HEK293 (cell line): ENCODE data around the gene TNFAIP8.

Source experiments
- CTCF ChIA-PET: fragments of 350-600 bp; formaldehyde crosslinking; extraction: SDS; loops from one replicate; lab custom pipeline; 2021; ENCODE audit warnings: antibody characterized with exemption; lab: Yijun Ruan, JAX
- POLR2A ChIA-PET: fragments of 300-600 bp; formaldehyde crosslinking; extraction: SDS; loops from one replicate; lab custom pipeline; 2020; ENCODE audit warnings: antibody characterized with exemption, inconsistent platforms; lab: Yijun Ruan, JAX
- H3K27ac ChIP-seq: fragments of 200-500 bp; sonication (Bioruptor generic); 2 replicates; pipeline ENCODE4 v1.5.1; 2014; ENCODE audit warnings: low read depth, low read length, control low read depth, inconsistent platforms; ENCODE audit errors: extremely low read depth
- H3K36me3 ChIP-seq, 2 experiments: fragments of 200-500 bp in 1 of 2; sonication (Bioruptor generic) in 1 of 2; 1 replicate in 1 of 2; 2 replicates in 1 of 2; pipeline ENCODE4 v1.5.1; 2014 to 2017; ENCODE audit warnings: inconsistent platforms in 2 of 2, low read length in 2 of 2; ENCODE audit not compliant: control insufficient read depth in 2 of 2, insufficient read depth in 1 of 2
- H3K4me1 ChIP-seq: fragments of 200-500 bp; sonication (Bioruptor generic); 2 replicates; pipeline ENCODE4 v1.5.1; 2014; ENCODE audit warnings: mild to moderate bottlenecking, low read length, inconsistent platforms; ENCODE audit not compliant: control insufficient read depth, insufficient read depth
- H3K4me3 ChIP-seq: 2 replicates; pipeline ENCODE4 v1.5.1; 2011; ENCODE audit warnings: low read depth, mild to moderate bottlenecking, control low read depth, low read length, moderate library complexity
- H3K9me3 ChIP-seq: fragments of 200-500 bp; sonication (Bioruptor generic); 2 replicates; pipeline ENCODE4 v1.5.1; 2014; ENCODE audit warnings: low read depth, low read length, inconsistent platforms; ENCODE audit not compliant: control insufficient read depth, insufficient read depth
- FEZF1 ChIP-seq: fragments of 450-650 bp; formaldehyde crosslinking; IDR thresholded peaks from 2 replicates; pipeline ENCODE4 v1.5.1; 2016; ENCODE audit warnings: missing biosample characterization, missing genetic modification characterization
- IKZF3 ChIP-seq: fragments of 450-650 bp; IDR thresholded peaks from 2 replicates; pipeline ENCODE4 v1.5.0; 2018; ENCODE audit warnings: missing biosample characterization, mild to moderate bottlenecking, missing genetic modification characterization, moderate library complexity
- PRDM1 ChIP-seq: fragments of 450-650 bp; formaldehyde crosslinking; IDR thresholded peaks from 2 replicates; pipeline ENCODE4; 2016; ENCODE audit warnings: missing biosample characterization, missing genetic modification characterization
- TRIM28 ChIP-seq: IDR thresholded peaks from 2 replicates; pipeline ENCODE4 v1.6.1; 2011; ENCODE audit warnings: low read length, control low read depth, borderline replicate concordance
- WT1 ChIP-seq: fragments of 450-650 bp; formaldehyde crosslinking; IDR thresholded peaks from 2 replicates; pipeline ENCODE4 v1.5.1; 2016; ENCODE audit warnings: missing biosample characterization, missing genetic modification characterization
- ZBTB17 ChIP-seq: fragments of 450-650 bp; formaldehyde crosslinking; IDR thresholded peaks from 2 replicates; pipeline ENCODE4 v1.5.1; 2016; ENCODE audit warnings: missing biosample characterization, missing genetic modification characterization
- ZBTB8A ChIP-seq: fragments of 450-650 bp; formaldehyde crosslinking; IDR thresholded peaks from 2 replicates; pipeline ENCODE4 v1.5.1; 2016; ENCODE audit warnings: missing biosample characterization, missing genetic modification characterization
- ZEB2 ChIP-seq: fragments of 450-650 bp; formaldehyde crosslinking; IDR thresholded peaks from 2 replicates; pipeline ENCODE4 v1.5.1; 2016; ENCODE audit warnings: missing biosample characterization, missing genetic modification characterization
- ZNF10 ChIP-seq: fragments of 450-650 bp; formaldehyde crosslinking; IDR thresholded peaks from 2 replicates; pipeline ENCODE4 v1.5.1; 2017; ENCODE audit warnings: missing biosample characterization, missing genetic modification characterization
- ZNF221 ChIP-seq: fragments of 450-650 bp; formaldehyde crosslinking; IDR thresholded peaks from 2 replicates; pipeline ENCODE4 v1.5.1; 2017; ENCODE audit warnings: missing biosample characterization, missing genetic modification characterization, borderline replicate concordance
- ZNF335 ChIP-seq: fragments of 450-650 bp; formaldehyde crosslinking; conservative IDR thresholded peaks from 2 replicates; pipeline ENCODE4 v1.5.1; 2016; ENCODE audit warnings: missing biosample characterization, missing genetic modification characterization
- ZNF366 ChIP-seq: fragments of 450-650 bp; formaldehyde crosslinking; conservative IDR thresholded peaks from 2 replicates; pipeline ENCODE4 v1.5.1; 2016; ENCODE audit warnings: missing biosample characterization, missing genetic modification characterization
- ZNF391 ChIP-seq: fragments of 450-650 bp; formaldehyde crosslinking; IDR thresholded peaks from 2 replicates; pipeline ENCODE4 v1.5.1; 2016; ENCODE audit warnings: low read depth, missing biosample characterization, missing genetic modification characterization, borderline replicate concordance
- ZNF394 ChIP-seq: fragments of 450-650 bp; formaldehyde crosslinking; IDR thresholded peaks from 2 replicates; pipeline ENCODE4 v1.5.1; 2016; ENCODE audit warnings: missing biosample characterization, missing genetic modification characterization, mild to moderate bottlenecking, moderate library complexity, borderline replicate concordance
- ZNF510 ChIP-seq: fragments of 450-650 bp; formaldehyde crosslinking; IDR thresholded peaks from 2 replicates; pipeline ENCODE4 v1.5.1; 2018; ENCODE audit warnings: mild to moderate bottlenecking, missing genetic modification characterization, missing biosample characterization; ENCODE audit not compliant: insufficient replicate concordance
- ZNF600 ChIP-seq: fragments of 450-650 bp; formaldehyde crosslinking; IDR thresholded peaks from 2 replicates; pipeline ENCODE4 v1.5.1; 2016; ENCODE audit warnings: missing biosample characterization, missing genetic modification characterization
- ZNF610 ChIP-seq: fragments of 450-650 bp; formaldehyde crosslinking; IDR thresholded peaks from 2 replicates; pipeline ENCODE4 v1.5.1; 2016; ENCODE audit warnings: missing biosample characterization, missing genetic modification characterization, borderline replicate concordance
- ZNF624 ChIP-seq: fragments of 450-650 bp; formaldehyde crosslinking; IDR thresholded peaks from 2 replicates; pipeline ENCODE4 v1.5.1; 2017; ENCODE audit warnings: missing biosample characterization, missing genetic modification characterization
- ZNF629 ChIP-seq: fragments of 450-650 bp; formaldehyde crosslinking; IDR thresholded peaks from 2 replicates; pipeline ENCODE4 v1.5.1; 2017; ENCODE audit warnings: missing biosample characterization, missing genetic modification characterization
- TF ChIP-seq, protein P1 (sequence below): fragments of 450-650 bp; formaldehyde crosslinking; IDR thresholded peaks from 2 replicates; pipeline ENCODE4 v1.5.1; 2017; ENCODE audit warnings: missing biosample characterization, missing genetic modification characterization
- TF ChIP-seq, protein P2 (sequence below): fragments of 450-650 bp; IDR thresholded peaks from 2 replicates; pipeline ENCODE4 v1.5.1; 2018; ENCODE audit warnings: missing biosample characterization, missing genetic modification characterization
- TF ChIP-seq, protein P3 (sequence below): fragments of 450-650 bp; formaldehyde crosslinking; IDR thresholded peaks from 2 replicates; pipeline ENCODE4 v1.5.1; 2017; ENCODE audit warnings: missing biosample characterization, missing genetic modification characterization
- TF ChIP-seq, protein P4 (sequence below): fragments of 450-650 bp; formaldehyde crosslinking; IDR thresholded peaks from 2 replicates; pipeline ENCODE4 v1.5.1; 2017; ENCODE audit warnings: missing biosample characterization, mild to moderate bottlenecking, missing genetic modification characterization, moderate library complexity

TNFAIP8 gene

DNA sequence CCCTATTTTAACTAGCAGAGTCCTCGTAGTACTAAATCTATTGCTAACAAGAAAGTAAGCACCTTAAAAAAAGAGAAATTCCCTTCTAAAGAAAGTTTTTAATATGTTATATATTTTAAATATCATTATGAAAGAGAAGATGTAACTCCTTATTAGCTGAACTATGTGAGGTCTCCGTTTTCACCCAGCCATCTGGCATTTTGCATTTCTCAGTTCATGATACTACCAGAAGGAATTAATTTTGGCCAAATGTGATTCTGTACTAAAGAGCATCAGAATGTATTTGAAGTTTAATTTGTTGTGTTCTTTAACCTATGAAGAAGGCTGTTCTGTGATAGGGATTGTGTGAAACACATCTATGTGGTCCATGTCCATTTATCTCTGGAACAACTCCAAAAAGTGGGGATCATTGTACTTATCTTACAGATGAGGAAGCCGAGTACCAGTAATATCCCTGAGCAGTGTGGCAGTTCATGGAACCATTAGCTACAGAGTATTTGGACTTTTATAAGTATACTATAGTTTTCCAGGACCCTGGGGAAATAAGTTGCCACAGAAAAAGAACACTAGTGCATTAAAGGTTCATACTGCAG, 29.8 kb downstream of the TNFAIP8 start:
- ChIA-PET CTCF (no interaction called here), POLR2A (no interaction called here)
- Histone ChIP-seq H3K4me1 (peaks cover 32% of the 10 kb centered on the region), H3K4me3 (no peak overlapping the region), H3K9me3 (no peaks in the 10 kb centered on the region), H3K27ac (no peak overlapping the region), H3K36me3 (no peaks in the 10 kb centered on the region)
- no peak for TF ChIP-seq ZNF610 (tag by site-specific recombination)
- TF ChIP-seq ZNF510 (tag by site-specific recombination) = no peak

DNA sequence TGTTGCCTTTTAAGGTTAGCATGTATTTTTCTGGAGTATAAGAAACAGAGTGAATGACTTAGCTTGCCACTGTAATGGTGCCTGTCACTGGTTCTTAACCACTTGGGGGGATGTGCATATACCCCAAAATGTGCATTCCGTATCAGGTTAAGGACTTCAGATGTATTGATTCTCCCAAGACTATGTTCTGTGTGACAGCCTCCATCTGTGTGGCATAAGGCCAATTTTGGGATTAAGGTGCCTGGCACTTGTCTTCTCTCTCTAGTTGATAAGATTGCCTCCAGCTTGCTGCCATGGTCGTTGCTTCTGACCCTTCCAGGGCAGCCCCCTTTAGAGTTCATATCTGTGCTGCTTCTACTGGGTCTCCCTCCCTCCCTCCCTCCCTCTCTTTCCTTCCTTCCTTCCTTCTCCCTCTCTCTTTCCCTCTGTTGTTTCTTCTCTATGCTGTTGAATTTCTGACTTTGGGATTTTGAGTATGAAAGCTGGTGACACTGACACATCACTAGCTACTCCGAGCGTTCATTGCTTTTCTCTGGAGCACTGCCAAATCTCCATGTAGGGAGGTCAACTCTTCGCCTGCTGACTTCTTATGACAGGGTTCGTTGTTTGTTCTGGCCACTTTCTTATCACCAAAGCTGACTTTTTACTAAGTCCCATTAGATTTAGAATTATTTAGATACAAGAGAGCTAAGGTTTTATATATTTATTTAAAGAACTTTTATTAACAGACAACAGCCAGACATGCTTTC, 31.0 kb downstream of the TNFAIP8 start:
- POLR2A ChIA-PET = no interaction called here
- no peaks in the 10 kb centered on the region for H3K36me3 ChIP-seq
- TF ChIP-seq ZNF366 (tag by site-specific recombination) (peak; percentile 78), IKZF3 (tag by site-specific recombination) (0 out of 2 replicates have a peak, but pooled peaks have one; percentile 19), ZNF335 (tag by site-specific recombination) (peak; percentile 59), ZNF600 (tag by site-specific recombination) (peak; percentile 65), ZNF391 (tag by site-specific recombination) (no peak), ZNF221 (tag by site-specific recombination) (no peak), ZBTB17 (peak; percentile 46; the same call in 1 of the 2 replicates), TRIM28 (peak; percentile 20; the same call in 1 of the 2 replicates), ZNF629 (tag by site-specific recombination) (0 out of 2 replicates have a peak, but pooled peaks have one; percentile 19), ZNF394 (0 out of 2 replicates have a peak, but pooled peaks have one; percentile 35), ZEB2 (tag by site-specific recombination) (0 out of 2 replicates have a peak, but pooled peaks have one; percentile 32), FEZF1 (tag by site-specific recombination) (peak; percentile 37; the same call in 1 of the 2 replicates), WT1 (tag by site-specific recombination) (peak; percentile 51), ZBTB8A (tag by site-specific recombination) (no peak), PRDM1 (tag by site-specific recombination) (peak; percentile 35; the same call in 1 of the 2 replicates), ZNF10 (tag by site-specific recombination) (peak; percentile 95), ZNF624 (tag by site-specific recombination) (no peak)
- TF ChIP-seq, protein P1, sequence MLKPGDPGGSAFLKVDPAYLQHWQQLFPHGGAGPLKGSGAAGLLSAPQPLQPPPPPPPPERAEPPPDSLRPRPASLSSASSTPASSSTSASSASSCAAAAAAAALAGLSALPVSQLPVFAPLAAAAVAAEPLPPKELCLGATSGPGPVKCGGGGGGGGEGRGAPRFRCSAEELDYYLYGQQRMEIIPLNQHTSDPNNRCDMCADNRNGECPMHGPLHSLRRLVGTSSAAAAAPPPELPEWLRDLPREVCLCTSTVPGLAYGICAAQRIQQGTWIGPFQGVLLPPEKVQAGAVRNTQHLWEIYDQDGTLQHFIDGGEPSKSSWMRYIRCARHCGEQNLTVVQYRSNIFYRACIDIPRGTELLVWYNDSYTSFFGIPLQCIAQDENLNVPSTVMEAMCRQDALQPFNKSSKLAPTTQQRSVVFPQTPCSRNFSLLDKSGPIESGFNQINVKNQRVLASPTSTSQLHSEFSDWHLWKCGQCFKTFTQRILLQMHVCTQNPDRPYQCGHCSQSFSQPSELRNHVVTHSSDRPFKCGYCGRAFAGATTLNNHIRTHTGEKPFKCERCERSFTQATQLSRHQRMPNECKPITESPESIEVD (tag by site-specific recombination) = peak; percentile 80
- TF ChIP-seq, protein P2, sequence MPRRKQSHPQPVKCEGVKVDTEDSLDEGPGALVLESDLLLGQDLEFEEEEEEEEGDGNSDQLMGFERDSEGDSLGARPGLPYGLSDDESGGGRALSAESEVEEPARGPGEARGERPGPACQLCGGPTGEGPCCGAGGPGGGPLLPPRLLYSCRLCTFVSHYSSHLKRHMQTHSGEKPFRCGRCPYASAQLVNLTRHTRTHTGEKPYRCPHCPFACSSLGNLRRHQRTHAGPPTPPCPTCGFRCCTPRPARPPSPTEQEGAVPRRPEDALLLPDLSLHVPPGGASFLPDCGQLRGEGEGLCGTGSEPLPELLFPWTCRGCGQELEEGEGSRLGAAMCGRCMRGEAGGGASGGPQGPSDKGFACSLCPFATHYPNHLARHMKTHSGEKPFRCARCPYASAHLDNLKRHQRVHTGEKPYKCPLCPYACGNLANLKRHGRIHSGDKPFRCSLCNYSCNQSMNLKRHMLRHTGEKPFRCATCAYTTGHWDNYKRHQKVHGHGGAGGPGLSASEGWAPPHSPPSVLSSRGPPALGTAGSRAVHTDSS (tag by site-specific recombination) = no peak
- TF ChIP-seq, protein P3, sequence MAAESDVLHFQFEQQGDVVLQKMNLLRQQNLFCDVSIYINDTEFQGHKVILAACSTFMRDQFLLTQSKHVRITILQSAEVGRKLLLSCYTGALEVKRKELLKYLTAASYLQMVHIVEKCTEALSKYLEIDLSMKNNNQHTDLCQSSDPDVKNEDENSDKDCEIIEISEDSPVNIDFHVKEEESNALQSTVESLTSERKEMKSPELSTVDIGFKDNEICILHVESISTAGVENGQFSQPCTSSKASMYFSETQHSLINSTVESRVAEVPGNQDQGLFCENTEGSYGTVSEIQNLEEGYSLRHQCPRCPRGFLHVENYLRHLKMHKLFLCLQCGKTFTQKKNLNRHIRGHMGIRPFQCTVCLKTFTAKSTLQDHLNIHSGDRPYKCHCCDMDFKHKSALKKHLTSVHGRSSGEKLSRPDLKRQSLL (tag by site-specific recombination) = no peak
- TF ChIP-seq, protein P4, sequence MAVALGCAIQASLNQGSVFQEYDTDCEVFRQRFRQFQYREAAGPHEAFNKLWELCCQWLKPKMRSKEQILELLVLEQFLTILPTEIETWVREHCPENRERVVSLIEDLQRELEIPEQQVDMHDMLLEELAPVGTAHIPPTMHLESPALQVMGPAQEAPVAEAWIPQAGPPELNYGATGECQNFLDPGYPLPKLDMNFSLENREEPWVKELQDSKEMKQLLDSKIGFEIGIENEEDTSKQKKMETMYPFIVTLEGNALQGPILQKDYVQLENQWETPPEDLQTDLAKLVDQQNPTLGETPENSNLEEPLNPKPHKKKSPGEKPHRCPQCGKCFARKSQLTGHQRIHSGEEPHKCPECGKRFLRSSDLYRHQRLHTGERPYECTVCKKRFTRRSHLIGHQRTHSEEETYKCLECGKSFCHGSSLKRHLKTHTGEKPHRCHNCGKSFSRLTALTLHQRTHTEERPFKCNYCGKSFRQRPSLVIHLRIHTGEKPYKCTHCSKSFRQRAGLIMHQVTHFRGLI (tag by site-specific recombination) = no peak
- no peak overlapping the region for H3K4me3 ChIP-seq
- CTCF ChIA-PET = interaction anchor here (0.6 to 0.8 kb wide), 4 partner anchors 8 to 84 kb away, joined by 3 read pairs; no protein-coding TSS in a partner anchor
- H3K9me3 ChIP-seq = no peaks in the 10 kb centered on the region
- no peak overlapping the region for H3K27ac ChIP-seq
- H3K4me1 ChIP-seq = peaks cover 32% of the 10 kb centered on the region
